Measurements from ENCODE around the gene ADRA2A. TPM values are rescaled to one million over a fixed set of nuclear protein-coding genes. Genes with fewer than 3 reads are reported as not detected.

The ADRA2A gene
- total RNA-seq, 1 experiment from 2014 or later, result not detected

DNA sequence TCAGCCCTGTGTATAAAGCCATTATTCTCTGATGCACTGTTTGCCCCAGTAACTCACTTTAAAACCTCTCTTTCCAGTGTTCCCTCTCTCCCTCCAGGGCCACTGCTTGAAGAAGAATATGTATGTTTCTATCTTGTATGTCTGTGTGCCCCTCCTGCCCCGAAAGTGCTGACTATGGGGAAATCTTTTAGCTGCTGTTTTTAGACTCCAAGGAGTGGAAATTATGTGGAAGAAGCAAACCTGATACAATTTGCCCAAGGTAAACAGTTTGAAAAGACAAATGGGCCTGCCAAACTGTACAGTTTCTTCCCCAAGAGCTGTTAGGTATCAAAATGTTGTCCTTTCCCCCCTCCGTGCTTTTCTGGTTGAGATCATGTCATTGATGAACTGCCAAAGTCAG is 3.4 kb downstream of the ADRA2A start:
- Histone ChIP-seq H3K9ac (ENCODE audit: low read length) (no peak overlapping the region), H3K27ac (ENCODE audit: low read length) (no peak overlapping the region), H2AFZ (ENCODE audit: low read length) (no peak overlapping the region), H3K9me2 (replicated peaks; ENCODE audit: insufficient read depth, low read length) (no peaks in the 10 kb centered on the region), H4K20me1 (ENCODE audit: insufficient read depth, low read depth, low read length) (no peaks in the 10 kb centered on the region), H3K27me3 (ENCODE audit: low read length) (no peaks in the 10 kb centered on the region), H3K4me2 (ENCODE audit: low read depth, low read length, poor library complexity, severe bottlenecking) (no peak overlapping the region), H3K9me3 (ENCODE audit: low read length) (no peaks in the 10 kb centered on the region; the same call in 1 of the 2 replicates), H3K4me3 (ENCODE audit: low read length) (no peak overlapping the region), H3K36me3 (ENCODE audit: insufficient read depth, low read length) (no peaks in the 10 kb centered on the region), H3K79me2 (ENCODE audit: low read length) (no peaks in the 10 kb centered on the region), H3K4me1 (ENCODE audit: low read length) (no peaks in the 10 kb centered on the region)
- DNase-seq, result no peak

DNA sequence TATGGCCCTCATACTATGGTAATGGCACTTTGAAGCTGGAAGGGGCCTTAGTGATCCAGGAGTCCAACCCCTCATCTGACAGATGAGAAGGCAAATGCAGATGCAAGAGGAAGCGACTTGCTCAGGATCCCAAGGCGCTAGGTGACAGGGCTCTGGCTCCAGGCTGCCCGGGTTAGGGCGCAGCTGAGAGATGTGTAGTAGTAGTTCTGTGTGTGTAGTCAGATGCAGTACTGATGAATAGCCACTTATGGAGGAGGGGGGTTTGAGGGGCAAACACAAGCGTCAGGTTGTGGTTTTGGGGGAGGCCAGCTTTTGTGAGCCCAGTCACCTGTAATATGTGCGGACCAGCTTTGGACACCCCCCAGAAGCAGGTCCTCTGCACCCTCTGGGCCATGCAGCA is 4.8 kb downstream of the ADRA2A start:
- Histone ChIP-seq H3K9me2 (replicated peaks; ENCODE audit: insufficient read depth, low read length) (no peaks in the 10 kb centered on the region), H3K9ac (ENCODE audit: low read length) (no peak overlapping the region), H3K4me3 (ENCODE audit: low read length) (no peak overlapping the region), H3K4me2 (ENCODE audit: low read depth, low read length, poor library complexity, severe bottlenecking) (no peak overlapping the region), H3K27me3 (ENCODE audit: low read length) (no peaks in the 10 kb centered on the region), H3K4me1 (ENCODE audit: low read length) (no peaks in the 10 kb centered on the region), H3K79me2 (ENCODE audit: low read length) (no peaks in the 10 kb centered on the region), H3K27ac (ENCODE audit: low read length) (no peak overlapping the region), H2AFZ (ENCODE audit: low read length) (no peak overlapping the region), H3K9me3 (ENCODE audit: low read length) (no peaks in the 10 kb centered on the region; the same call in 1 of the 2 replicates), H4K20me1 (ENCODE audit: insufficient read depth, low read depth, low read length) (no peaks in the 10 kb centered on the region), H3K36me3 (ENCODE audit: insufficient read depth, low read length) (no peaks in the 10 kb centered on the region)
- no peak for DNase-seq

DNA sequence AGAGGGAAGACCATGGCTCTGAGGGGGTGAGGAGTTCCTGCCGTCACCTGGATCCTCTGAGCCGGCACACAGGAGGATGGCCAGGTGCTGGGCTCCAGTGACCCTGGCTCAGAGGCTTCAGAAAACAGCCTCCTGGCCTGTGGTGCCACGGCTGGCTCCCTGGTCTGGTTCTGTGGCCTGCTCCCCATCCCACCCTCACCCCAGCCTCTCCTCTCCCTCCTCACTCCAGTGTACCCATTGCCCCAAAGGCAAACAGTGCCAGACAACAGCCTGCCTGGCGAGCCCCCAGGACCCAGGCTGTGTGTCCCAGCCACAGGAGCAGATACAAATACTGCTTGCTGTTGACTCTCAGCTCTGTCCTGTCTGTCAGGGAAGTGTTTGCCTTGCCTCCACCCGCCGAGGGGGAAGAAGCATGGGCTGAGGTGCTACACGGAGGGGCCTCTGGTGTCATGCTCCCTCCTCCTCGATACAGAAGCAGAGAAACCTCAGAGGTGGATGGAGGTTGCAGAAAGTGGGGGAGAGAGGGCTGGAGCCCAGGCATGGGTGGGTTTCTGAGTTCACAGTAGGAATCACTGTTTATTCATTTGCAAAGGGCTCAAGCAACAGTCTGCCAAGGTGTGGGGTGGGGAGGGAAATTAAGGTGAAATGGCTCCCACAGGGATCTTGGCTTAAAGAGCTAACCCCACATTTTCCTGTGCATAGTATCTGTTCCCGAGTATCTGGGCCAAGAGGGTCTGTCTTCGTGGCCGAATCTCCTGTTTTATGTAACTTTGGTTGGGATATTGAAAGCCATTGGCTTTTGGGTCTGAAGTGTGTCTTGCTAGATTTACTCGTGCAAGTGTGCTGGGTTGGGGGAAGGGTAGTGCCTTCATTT is 5.5 kb downstream of the ADRA2A start:
- no peak overlapping the region for H2AFZ ChIP-seq (ENCODE audit: low read length)
- no peak for DNase-seq
- no peak overlapping the region for H3K4me3 ChIP-seq (ENCODE audit: low read length)
- H3K79me2 ChIP-seq (ENCODE audit: low read length), result no peaks in the 10 kb centered on the region
- H3K4me2 ChIP-seq (ENCODE audit: low read depth, low read length, poor library complexity, severe bottlenecking), result no peak overlapping the region
- H3K27ac ChIP-seq (ENCODE audit: low read length), result no peak overlapping the region
- no peaks in the 10 kb centered on the region for H4K20me1 ChIP-seq (ENCODE audit: insufficient read depth, low read depth, low read length)
- H3K9me3 ChIP-seq (ENCODE audit: low read length), result no peaks in the 10 kb centered on the region; the same call in 1 of the 2 replicates
- no peaks in the 10 kb centered on the region for H3K36me3 ChIP-seq (ENCODE audit: insufficient read depth, low read length)
- H3K4me1 ChIP-seq (ENCODE audit: low read length), result no peaks in the 10 kb centered on the region
- no peaks in the 10 kb centered on the region for H3K27me3 ChIP-seq (ENCODE audit: low read length)
- H3K9me2 ChIP-seq (replicated peaks; ENCODE audit: insufficient read depth, low read length), result no peaks in the 10 kb centered on the region
- no peak overlapping the region for H3K9ac ChIP-seq (ENCODE audit: low read length)

DNA sequence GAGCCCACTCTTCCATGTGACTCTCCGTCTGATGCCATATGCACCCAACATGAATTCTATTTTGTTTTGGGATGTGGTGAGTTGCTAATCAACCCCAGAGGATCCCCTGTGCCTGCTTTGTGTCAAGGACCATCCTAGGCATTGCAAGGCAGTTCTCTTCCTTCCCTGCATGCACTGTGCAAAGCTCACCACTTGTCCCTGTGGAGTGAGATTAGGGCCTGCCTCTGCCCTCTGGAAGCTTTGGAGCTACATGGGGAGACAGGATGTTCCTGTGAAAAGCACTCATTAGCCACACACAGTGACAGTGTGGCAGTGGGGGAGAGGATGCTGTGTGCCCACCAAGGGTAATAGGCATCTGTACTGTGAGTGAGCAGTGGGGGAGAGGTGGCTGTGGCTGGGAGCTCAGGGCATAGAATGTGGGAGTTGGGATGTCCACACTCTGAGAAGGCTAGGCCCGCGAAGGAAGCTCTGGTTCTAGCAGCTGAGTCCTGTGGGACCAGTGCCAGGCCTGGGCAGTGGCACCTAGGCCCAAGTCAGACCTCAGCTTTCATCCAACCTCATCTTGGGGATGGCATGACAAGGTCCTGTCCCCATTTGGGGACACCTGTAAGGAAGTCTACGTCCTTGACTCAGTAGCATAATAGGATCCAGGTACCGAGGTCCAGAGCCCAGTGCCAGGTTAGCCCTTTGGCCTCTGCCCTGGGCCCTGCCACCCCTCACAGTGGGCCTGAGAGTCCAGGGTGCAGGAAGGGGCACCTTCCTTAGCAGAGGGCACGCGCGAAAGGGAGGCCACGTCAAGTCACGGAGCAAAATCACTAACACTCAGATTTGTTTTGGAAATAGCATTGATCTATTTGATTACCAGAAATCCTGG is 6.6 kb downstream of the ADRA2A start:
- H3K9me3 ChIP-seq (ENCODE audit: low read length), result no peaks in the 10 kb centered on the region
- no peaks in the 10 kb centered on the region for H3K36me3 ChIP-seq (ENCODE audit: insufficient read depth, low read length)

DNA sequence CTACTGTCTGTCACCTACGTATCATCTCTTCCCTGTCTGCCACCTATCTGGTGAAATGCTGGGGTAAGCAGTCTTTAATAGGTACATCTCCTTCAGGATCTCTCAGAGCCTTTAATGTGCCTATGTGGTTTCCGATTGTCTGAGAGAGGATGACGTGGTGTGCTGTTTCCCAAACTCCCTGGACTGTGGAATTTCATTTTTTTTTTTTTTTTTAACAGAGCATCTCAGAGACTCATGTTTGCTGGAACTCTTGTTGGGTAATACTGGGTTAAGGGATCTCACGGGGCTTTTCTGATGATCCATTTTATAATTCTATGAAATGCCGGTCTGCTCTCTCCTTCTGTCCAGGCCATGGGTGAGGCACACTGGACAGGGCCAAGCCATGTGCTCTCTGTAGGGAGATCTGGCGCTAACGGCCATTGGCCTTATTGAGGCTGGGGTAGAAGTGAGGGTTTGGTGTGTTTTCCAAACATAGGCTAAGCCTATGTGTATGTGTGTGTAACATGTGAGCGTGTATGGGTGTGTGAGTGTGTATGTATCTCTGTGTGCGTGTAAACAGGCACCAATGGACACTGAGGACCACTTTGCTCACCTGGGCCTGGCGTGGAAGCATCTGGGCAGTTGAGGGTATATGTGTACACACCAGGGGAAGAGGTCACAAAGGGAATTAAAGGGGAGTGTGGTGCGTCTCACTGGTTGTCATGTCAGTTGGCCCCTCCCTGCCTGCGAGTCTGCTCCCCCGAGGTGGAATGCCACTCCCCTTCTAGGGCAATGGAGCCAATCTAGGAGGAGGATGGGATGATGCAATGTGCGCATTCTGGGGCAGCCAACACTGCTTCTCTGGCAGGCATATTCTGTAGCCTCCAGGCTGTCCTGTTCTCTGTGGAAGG is 7.8 kb downstream of the ADRA2A start:
- no peaks in the 10 kb centered on the region for H3K9me3 ChIP-seq (ENCODE audit: low read length)
- H3K36me3 ChIP-seq (ENCODE audit: insufficient read depth, low read length), result no peaks in the 10 kb centered on the region
- H3K79me2 ChIP-seq (ENCODE audit: low read length), result no peaks in the 10 kb centered on the region
- no peak overlapping the region for H3K9ac ChIP-seq (ENCODE audit: low read length)
- H3K4me1 ChIP-seq (ENCODE audit: low read length), result no peaks in the 10 kb centered on the region
- DNase-seq, result no peak
- H3K9me2 ChIP-seq (replicated peaks; ENCODE audit: insufficient read depth, low read length), result no peaks in the 10 kb centered on the region
- no peak overlapping the region for H3K4me3 ChIP-seq (ENCODE audit: low read length)
- no peak overlapping the region for H3K4me2 ChIP-seq (ENCODE audit: low read depth, low read length, poor library complexity, severe bottlenecking)
- no peaks in the 10 kb centered on the region for H3K27me3 ChIP-seq (ENCODE audit: low read length)
- no peak overlapping the region for H3K27ac ChIP-seq (ENCODE audit: low read length)
- H4K20me1 ChIP-seq (ENCODE audit: insufficient read depth, low read depth, low read length), result no peaks in the 10 kb centered on the region
- H2AFZ ChIP-seq (ENCODE audit: low read length), result no peak overlapping the region

More for the DNA sequence above, 6.6 kb downstream of the ADRA2A start:
- Histone ChIP-seq H3K4me2 (ENCODE audit: low read depth, low read length, poor library complexity, severe bottlenecking) (no peak overlapping the region), H3K9ac (ENCODE audit: low read length) (no peak overlapping the region), H3K9me2 (replicated peaks; ENCODE audit: insufficient read depth, low read length) (no peaks in the 10 kb centered on the region), H3K79me2 (ENCODE audit: low read length) (no peaks in the 10 kb centered on the region), H4K20me1 (ENCODE audit: insufficient read depth, low read depth, low read length) (no peaks in the 10 kb centered on the region), H3K4me1 (ENCODE audit: low read length) (no peaks in the 10 kb centered on the region), H3K27me3 (ENCODE audit: low read length) (no peaks in the 10 kb centered on the region), H3K27ac (ENCODE audit: low read length) (no peak overlapping the region), H2AFZ (ENCODE audit: low read length) (no peak overlapping the region), H3K4me3 (ENCODE audit: low read length) (no peak overlapping the region)
- DNase-seq, result no peak

DNA sequence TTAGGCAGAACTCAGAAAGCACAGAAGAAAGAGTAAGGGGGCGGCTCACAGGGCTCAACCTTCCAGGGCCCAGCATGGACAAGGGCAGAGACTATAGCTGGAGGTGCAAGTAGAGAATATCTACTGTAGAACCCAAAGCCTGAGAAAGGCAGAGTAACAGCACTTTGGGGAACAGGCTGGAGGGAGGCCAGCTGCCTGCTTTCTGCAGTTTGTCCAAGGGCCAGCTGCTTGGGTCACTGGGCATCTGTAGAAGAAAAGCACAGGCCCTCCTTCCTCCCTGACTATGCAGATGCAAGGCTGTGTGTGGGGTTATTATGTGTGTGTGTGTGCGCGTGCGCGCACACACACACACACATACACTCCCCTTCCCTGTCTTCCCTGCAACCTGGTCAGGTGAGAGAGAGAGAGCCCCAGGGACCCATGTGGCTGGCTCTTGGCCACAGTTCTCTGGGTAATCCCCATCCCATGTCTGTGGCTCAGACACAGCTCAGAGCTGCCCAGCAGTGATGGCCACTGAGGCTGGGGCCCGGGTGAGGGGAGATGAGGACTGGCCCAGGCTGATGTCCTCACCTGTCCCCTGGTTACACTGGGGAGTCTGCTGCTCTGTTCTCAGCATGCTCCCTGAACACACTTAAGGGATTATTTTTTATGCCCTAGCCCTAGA is 9.0 kb downstream of the ADRA2A start:
- no peaks in the 10 kb centered on the region for H3K79me2 ChIP-seq (ENCODE audit: low read length)
- no peaks in the 10 kb centered on the region for H3K4me1 ChIP-seq (ENCODE audit: low read length)
- no peak for DNase-seq
- no peaks in the 10 kb centered on the region for H3K36me3 ChIP-seq (ENCODE audit: insufficient read depth, low read length)
- no peak overlapping the region for H3K4me3 ChIP-seq (ENCODE audit: low read length)
- no peak overlapping the region for H3K9ac ChIP-seq (ENCODE audit: low read length)
- H2AFZ ChIP-seq (ENCODE audit: low read length), result no peak overlapping the region
- no peaks in the 10 kb centered on the region for H3K9me3 ChIP-seq (ENCODE audit: low read length)
- no peaks in the 10 kb centered on the region for H3K27me3 ChIP-seq (ENCODE audit: low read length)
- H4K20me1 ChIP-seq (ENCODE audit: insufficient read depth, low read depth, low read length), result no peaks in the 10 kb centered on the region
- H3K27ac ChIP-seq (ENCODE audit: low read length), result no peak overlapping the region
- H3K4me2 ChIP-seq (ENCODE audit: low read depth, low read length, poor library complexity, severe bottlenecking), result no peak overlapping the region
- H3K9me2 ChIP-seq (replicated peaks; ENCODE audit: insufficient read depth, low read length), result no peaks in the 10 kb centered on the region

DNA sequence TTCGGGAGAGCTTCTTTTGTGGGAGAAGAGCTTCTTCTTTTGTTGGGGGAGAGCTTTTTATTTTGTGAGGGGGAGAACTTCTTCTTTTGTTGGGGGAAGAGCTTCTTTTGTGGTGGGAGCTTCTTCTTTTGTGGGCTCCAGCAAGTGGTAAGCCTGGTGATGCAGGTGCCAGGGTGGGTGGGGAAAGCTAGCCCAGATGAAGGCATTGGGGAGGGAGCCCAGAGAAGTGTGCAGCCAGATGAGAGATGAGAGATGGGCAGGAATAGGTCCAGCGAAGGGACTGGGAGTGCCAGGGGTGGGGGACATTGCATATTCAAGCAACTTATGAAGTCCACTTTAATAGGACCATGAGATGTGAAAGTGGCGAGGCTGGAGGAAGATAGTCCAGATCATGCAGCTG is 9.7 kb downstream of the ADRA2A start:
- Histone ChIP-seq H3K36me3 (ENCODE audit: insufficient read depth, low read length) (no peaks in the 10 kb centered on the region), H3K79me2 (ENCODE audit: low read length) (no peaks in the 10 kb centered on the region), H2AFZ (ENCODE audit: low read length) (no peak overlapping the region), H3K4me2 (ENCODE audit: low read depth, low read length, poor library complexity, severe bottlenecking) (no peak overlapping the region), H3K27ac (ENCODE audit: low read length) (no peak overlapping the region), H3K9ac (ENCODE audit: low read length) (no peak overlapping the region), H3K4me3 (ENCODE audit: low read length) (no peak overlapping the region), H3K27me3 (ENCODE audit: low read length) (no peaks in the 10 kb centered on the region), H3K4me1 (ENCODE audit: low read length) (no peaks in the 10 kb centered on the region), H4K20me1 (ENCODE audit: insufficient read depth, low read depth, low read length) (no peaks in the 10 kb centered on the region), H3K9me2 (replicated peaks; ENCODE audit: insufficient read depth, low read length) (no peaks in the 10 kb centered on the region), H3K9me3 (ENCODE audit: low read length) (no peaks in the 10 kb centered on the region)
- DNase-seq, result no peak

Data from Karpas-422 (cell line).